Measurements from ENCODE around the gene SLITRK1. TPM values are rescaled to one million over a fixed set of nuclear protein-coding genes. Genes with fewer than 3 reads are reported as not detected.

SLITRK1 gene
- total RNA-seq, 1 experiment from 2014 or later, result not detected

DNA sequence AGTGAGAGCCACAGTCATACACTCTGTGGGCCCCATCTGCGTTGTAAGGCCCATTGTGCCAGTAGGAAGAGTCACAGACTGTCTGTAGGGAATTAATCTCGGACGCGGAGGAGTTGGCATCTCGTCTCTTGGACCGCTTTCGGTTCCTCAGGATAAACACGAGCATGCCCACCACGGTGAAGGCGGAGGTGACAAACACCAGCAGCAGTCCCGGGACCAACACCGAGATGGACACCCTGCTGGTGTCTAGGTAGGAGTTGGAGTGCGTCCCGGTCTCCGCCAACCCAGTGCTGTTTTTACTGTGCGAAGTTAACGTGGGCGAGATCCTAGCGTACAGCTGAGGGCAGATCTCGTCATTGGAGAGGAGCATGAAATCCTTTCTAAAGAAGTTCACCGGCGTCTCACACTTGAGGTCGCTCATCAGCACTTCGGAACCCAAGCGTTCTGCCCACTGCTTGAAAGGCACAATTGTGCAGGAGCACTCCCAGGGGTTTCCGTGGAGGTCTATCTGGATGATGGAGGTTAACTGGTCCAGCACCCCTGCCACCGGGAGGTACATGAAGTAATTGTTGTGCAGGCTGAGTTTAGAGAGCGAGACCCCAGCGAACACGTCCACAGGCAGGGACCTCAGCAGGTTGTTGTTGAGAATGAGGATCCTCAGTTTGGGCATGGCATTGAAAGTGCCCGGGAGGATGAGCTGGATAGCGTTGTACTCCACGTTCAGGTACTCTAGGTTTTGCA, 2.7 kb downstream of the SLITRK1 start:
- BruUV-seq (replicated peaks), result no TSS peak
- Histone ChIP-seq H3K4me1 (ENCODE audit: insufficient read depth, low read length) (no peaks in the 10 kb centered on the region), H4K20me1 (ENCODE audit: low read length) (no peaks in the 10 kb centered on the region), H3K27ac (ENCODE audit: low read length) (no peak overlapping the region), H3K9me3 (ENCODE audit: low read length) (no peaks in the 10 kb centered on the region), H3F3A (ENCODE audit: low read length, unreplicated experiment) (no peaks in the 10 kb centered on the region), H3K9ac (ENCODE audit: low read length) (no peak overlapping the region), H3K36me3 (ENCODE audit: low read depth, low read length) (no peaks in the 10 kb centered on the region), H3K27me3 (ENCODE audit: low read length) (no peaks in the 10 kb centered on the region), H3K4me2 (ENCODE audit: low read length) (no peak overlapping the region), H3K4me3 (ENCODE audit: low read length) (no peak overlapping the region), H3K9me2 (replicated peaks; ENCODE audit: low read length) (no peaks in the 10 kb centered on the region), H2AFZ (ENCODE audit: low read length) (no peak overlapping the region), H3K79me2 (ENCODE audit: low read length) (no peaks in the 10 kb centered on the region)
- no peak for DNase-seq
- no peak for TF ChIP-seq EZH2phosphoT487 (IDR thresholded peaks at IDR 0.05; ENCODE audit: borderline replicate concordance, low read length)
- TF ChIP-seq, protein P1, sequence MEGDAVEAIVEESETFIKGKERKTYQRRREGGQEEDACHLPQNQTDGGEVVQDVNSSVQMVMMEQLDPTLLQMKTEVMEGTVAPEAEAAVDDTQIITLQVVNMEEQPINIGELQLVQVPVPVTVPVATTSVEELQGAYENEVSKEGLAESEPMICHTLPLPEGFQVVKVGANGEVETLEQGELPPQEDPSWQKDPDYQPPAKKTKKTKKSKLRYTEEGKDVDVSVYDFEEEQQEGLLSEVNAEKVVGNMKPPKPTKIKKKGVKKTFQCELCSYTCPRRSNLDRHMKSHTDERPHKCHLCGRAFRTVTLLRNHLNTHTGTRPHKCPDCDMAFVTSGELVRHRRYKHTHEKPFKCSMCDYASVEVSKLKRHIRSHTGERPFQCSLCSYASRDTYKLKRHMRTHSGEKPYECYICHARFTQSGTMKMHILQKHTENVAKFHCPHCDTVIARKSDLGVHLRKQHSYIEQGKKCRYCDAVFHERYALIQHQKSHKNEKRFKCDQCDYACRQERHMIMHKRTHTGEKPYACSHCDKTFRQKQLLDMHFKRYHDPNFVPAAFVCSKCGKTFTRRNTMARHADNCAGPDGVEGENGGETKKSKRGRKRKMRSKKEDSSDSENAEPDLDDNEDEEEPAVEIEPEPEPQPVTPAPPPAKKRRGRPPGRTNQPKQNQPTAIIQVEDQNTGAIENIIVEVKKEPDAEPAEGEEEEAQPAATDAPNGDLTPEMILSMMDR (conservative IDR thresholded peaks at IDR 0.05; ENCODE audit: low read depth, low read length), result no peak
- TF ChIP-seq EZH2 (IDR thresholded peaks at IDR 0.05; ENCODE audit: low read length, unreplicated experiment), result no peak
- ATAC-seq, result no peak
- POLR2A ChIA-PET (ENCODE audit: unreplicated experiment), result no interaction called here
- CTCF ChIA-PET, result no interaction called here
- intact Hi-C loops (cut with micrococcal nuclease), result no loop called here

GRCh38 chr13:83878691-83879430, 3.4 kb downstream of the SLITRK1 start:
- H3K4me2 ChIP-seq (ENCODE audit: low read length), result no peak overlapping the region
- no peaks in the 10 kb centered on the region for H3K9me3 ChIP-seq (ENCODE audit: low read length)
- H3K27ac ChIP-seq (ENCODE audit: low read length), result no peak overlapping the region
- ChIA-PET CTCF (no interaction called here), POLR2A (ENCODE audit: unreplicated experiment) (no interaction called here)
- DNase-seq (no peak), ATAC-seq (no peak)
- H3K27me3 ChIP-seq (ENCODE audit: low read length), result no peaks in the 10 kb centered on the region
- H3K36me3 ChIP-seq (ENCODE audit: low read depth, low read length), result no peaks in the 10 kb centered on the region
- H3K4me1 ChIP-seq (ENCODE audit: insufficient read depth, low read length), result no peaks in the 10 kb centered on the region
- H3K9me2 ChIP-seq (replicated peaks; ENCODE audit: low read length), result no peaks in the 10 kb centered on the region
- no peaks in the 10 kb centered on the region for H3F3A ChIP-seq (ENCODE audit: low read length, unreplicated experiment)
- H3K4me3 ChIP-seq (ENCODE audit: low read length), result no peak overlapping the region
- no peak overlapping the region for H3K9ac ChIP-seq (ENCODE audit: low read length)
- no peak for TF ChIP-seq EZH2 (IDR thresholded peaks at IDR 0.05; ENCODE audit: low read length, unreplicated experiment)
- TF ChIP-seq, protein P1 (conservative IDR thresholded peaks at IDR 0.05; ENCODE audit: low read depth, low read length), result no peak
- no peak for TF ChIP-seq EZH2phosphoT487 (IDR thresholded peaks at IDR 0.05; ENCODE audit: borderline replicate concordance, low read length)
- BruUV-seq (replicated peaks), result no TSS peak
- H4K20me1 ChIP-seq (ENCODE audit: low read length), result no peaks in the 10 kb centered on the region
- intact Hi-C loops (cut with micrococcal nuclease), result no loop called here
- no peaks in the 10 kb centered on the region for H3K79me2 ChIP-seq (ENCODE audit: low read length)
- no peak overlapping the region for H2AFZ ChIP-seq (ENCODE audit: low read length)

All from PC-3 (cell line).